K562 (cell line): Measurements from ENCODE around the gene MYLIP. TPM values are rescaled to one million over a fixed set of nuclear protein-coding genes. Genes with fewer than 3 reads are reported as not detected.
A peak's percentile ranks its signal among the peaks of the same experiment; 100 is the strongest.

Source experiments
- ELF1 ChIP-seq: fragments of 200-800 bp; sonication (Bioruptor generic); IDR thresholded peaks from 2 replicates; pipeline ENCODE4 v1.6.1; 2016; ENCODE audit warnings: missing genetic modification characterization, missing compliant biosample characterization
- GATA2 ChIP-seq: sonication (generic); formaldehyde crosslinking; IDR thresholded peaks from 2 replicates; pipeline ENCODE4 v1.4.0; 2020; ENCODE audit warnings: mild to moderate bottlenecking, missing genetic modification reagents
- HNRNPH1 ChIP-seq: fragments of 200-400 bp; formaldehyde crosslinking; optimal IDR thresholded peaks from 2 replicates; pipeline ENCODE3; 2017; ENCODE audit warnings: low read depth, mild to moderate bottlenecking, low read length, moderate library complexity
- L3MBTL2 ChIP-seq: fragments of 450-650 bp; IDR thresholded peaks from 2 replicates; pipeline ENCODE4 v1.6.1; 2016; ENCODE audit warnings: mild to moderate bottlenecking, moderate library complexity
- NCOR1 ChIP-seq: fragments of 450-650 bp; IDR thresholded peaks from 2 replicates; pipeline ENCODE4 v1.6.1; 2016; ENCODE audit warnings: mild to moderate bottlenecking, moderate library complexity
- ZNF384 ChIP-seq: IDR thresholded peaks from 2 replicates; pipeline ENCODE4 v1.6.1; 2012; ENCODE audit warnings: low read depth, low read length, improper control_type of control experiment
- ZNF639 ChIP-seq, 2 experiments: fragments of 200-800 bp in 1 of 2; sonication (Bioruptor generic) in 1 of 2; sonication (generic) in 1 of 2; formaldehyde crosslinking in 1 of 2; IDR thresholded peaks in 1 of 2; conservative IDR thresholded peaks in 1 of 2; 2 replicates each; pipeline versions ENCODE4 v1.5.0 to v1.6.1; 2016 to 2020; ENCODE audit warnings: missing compliant biosample characterization in 1 of 2, missing genetic modification characterization in 1 of 2, missing genetic modification reagents in 1 of 2
- ZNF644 ChIP-seq: fragments of 200-800 bp; sonication (Bioruptor generic); IDR thresholded peaks from 2 replicates; pipeline ENCODE4 v1.6.1; 2016; ENCODE audit warnings: low read depth, missing genetic modification characterization, missing compliant biosample characterization
- polyA plus RNA-seq, 8 experiments: library from polyadenylated mRNA; depleted of rRNA in 4 of 8; stranded (reverse) in 5 of 8; unstranded in 3 of 8; fragments of >200 nt; fragmentation: Nextera tagmentation in 2 of 8; fragmentation: Illumina TruSeq in 1 of 8; extraction: Ambion mirVana in 2 of 8; extraction: Trizol in 1 of 8; gene quantifications; 2 replicates each; pipeline versions ENCODE4 v1.2.1 to v1.2.3, GENCODE V29; 2011 to 2014; ENCODE audit warnings: inconsistent platforms in 1 of 8, missing spikeins in 1 of 8
- total RNA-seq, 7 experiments: library from RNA; depleted of rRNA in 6 of 7; stranded (reverse); fragments of >200 nt in 6 of 7; fragmentation: Illumina TruSeq in 2 of 7; extraction: Trizol in 2 of 7; gene quantifications; 2 replicates each; pipeline versions ENCODE4 v1.2.1 to v1.2.3, GENCODE V29; 2011 to 2021; ENCODE audit warnings: low replicate concordance in 1 of 7
- TF ChIP-seq, protein P1 (sequence below), 2 experiments: fragments of 450-650 bp in 1 of 2; sonication (generic) in 1 of 2; formaldehyde crosslinking in 1 of 2; IDR thresholded peaks; 2 replicates each; pipeline versions ENCODE4 v1.7.1 to v1.9.0; 2016 to 2022; ENCODE audit warnings: inconsistent platforms in 1 of 2, mild to moderate bottlenecking in 1 of 2, missing genetic modification reagents in 1 of 2
- TF ChIP-seq, protein P2 (sequence below), 2 experiments: fragments of 450-650 bp in 1 of 2; IDR thresholded peaks; 2 replicates each; pipeline ENCODE4 v1.6.1; 2011 to 2017; ENCODE audit warnings: low read depth in 2 of 2, antibody characterized with exemption in 1 of 2, borderline replicate concordance in 1 of 2, low read length in 1 of 2, mild to moderate bottlenecking in 1 of 2, mixed read lengths in 1 of 2; ENCODE audit not compliant: control insufficient read depth in 1 of 2
- TF ChIP-seq, protein P3 (sequence below): fragments of 250-450 bp; sonication (Bioruptor Pico); IDR thresholded peaks from 2 replicates; pipeline ENCODE4 v1.5.1; 2021; ENCODE audit warnings: mild to moderate bottlenecking

Gene MYLIP
- total and polyA plus RNA-seq, 9 of the 15 experiments (the other 6 are each of a cell fraction or from before 2014, with no cell fraction given): 10.8 to 43.5 (median 31.5) TPM

GRCh38 chr6:16183187-16183664 is 54.3 kb downstream of the MYLIP start (continued):
- TF ChIP-seq, protein P1, sequence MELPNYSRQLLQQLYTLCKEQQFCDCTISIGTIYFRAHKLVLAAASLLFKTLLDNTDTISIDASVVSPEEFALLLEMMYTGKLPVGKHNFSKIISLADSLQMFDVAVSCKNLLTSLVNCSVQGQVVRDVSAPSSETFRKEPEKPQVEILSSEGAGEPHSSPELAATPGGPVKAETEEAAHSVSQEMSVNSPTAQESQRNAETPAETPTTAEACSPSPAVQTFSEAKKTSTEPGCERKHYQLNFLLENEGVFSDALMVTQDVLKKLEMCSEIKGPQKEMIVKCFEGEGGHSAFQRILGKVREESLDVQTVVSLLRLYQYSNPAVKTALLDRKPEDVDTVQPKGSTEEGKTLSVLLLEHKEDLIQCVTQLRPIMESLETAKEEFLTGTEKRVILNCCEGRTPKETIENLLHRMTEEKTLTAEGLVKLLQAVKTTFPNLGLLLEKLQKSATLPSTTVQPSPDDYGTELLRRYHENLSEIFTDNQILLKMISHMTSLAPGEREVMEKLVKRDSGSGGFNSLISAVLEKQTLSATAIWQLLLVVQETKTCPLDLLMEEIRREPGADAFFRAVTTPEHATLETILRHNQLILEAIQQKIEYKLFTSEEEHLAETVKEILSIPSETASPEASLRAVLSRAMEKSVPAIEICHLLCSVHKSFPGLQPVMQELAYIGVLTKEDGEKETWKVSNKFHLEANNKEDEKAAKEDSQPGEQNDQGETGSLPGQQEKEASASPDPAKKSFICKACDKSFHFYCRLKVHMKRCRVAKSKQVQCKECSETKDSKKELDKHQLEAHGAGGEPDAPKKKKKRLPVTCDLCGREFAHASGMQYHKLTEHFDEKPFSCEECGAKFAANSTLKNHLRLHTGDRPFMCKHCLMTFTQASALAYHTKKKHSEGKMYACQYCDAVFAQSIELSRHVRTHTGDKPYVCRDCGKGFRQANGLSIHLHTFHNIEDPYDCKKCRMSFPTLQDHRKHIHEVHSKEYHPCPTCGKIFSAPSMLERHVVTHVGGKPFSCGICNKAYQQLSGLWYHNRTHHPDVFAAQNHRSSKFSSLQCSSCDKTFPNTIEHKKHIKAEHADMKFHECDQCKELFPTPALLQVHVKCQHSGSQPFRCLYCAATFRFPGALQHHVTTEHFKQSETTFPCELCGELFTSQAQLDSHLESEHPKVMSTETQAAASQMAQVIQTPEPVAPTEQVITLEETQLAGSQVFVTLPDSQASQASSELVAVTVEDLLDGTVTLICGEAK (IDR thresholded peaks at IDR 0.05): peak; percentile 18; the same call in 1 of the 2 replicates
- TF ChIP-seq, protein P1 (CRISPR knock-in tag; IDR thresholded peaks at IDR 0.05): no peak
- TF ChIP-seq HNRNPH1 (no peak), NCOR1 (no peak), GATA2 (CRISPR knock-in tag) (no peak), ZNF639 (CRISPR knock-in tag; conservative IDR thresholded peaks at IDR 0.05 in 1 of 2, IDR thresholded peaks at IDR 0.05 in 1 of 2) (no peak; a peak in 1 of 4 replicates), ZNF384 (0 out of 2 replicates have a peak, but pooled peaks have one; percentile 34), L3MBTL2 (peak; percentile 13; the same call in 1 of the 2 replicates), ZNF644 (0 out of 2 replicates have a peak, but pooled peaks have one; percentile 62), ELF1 (tag) (peak; percentile 53; the same call in 1 of the 2 replicates)
- TF ChIP-seq, protein P2, sequence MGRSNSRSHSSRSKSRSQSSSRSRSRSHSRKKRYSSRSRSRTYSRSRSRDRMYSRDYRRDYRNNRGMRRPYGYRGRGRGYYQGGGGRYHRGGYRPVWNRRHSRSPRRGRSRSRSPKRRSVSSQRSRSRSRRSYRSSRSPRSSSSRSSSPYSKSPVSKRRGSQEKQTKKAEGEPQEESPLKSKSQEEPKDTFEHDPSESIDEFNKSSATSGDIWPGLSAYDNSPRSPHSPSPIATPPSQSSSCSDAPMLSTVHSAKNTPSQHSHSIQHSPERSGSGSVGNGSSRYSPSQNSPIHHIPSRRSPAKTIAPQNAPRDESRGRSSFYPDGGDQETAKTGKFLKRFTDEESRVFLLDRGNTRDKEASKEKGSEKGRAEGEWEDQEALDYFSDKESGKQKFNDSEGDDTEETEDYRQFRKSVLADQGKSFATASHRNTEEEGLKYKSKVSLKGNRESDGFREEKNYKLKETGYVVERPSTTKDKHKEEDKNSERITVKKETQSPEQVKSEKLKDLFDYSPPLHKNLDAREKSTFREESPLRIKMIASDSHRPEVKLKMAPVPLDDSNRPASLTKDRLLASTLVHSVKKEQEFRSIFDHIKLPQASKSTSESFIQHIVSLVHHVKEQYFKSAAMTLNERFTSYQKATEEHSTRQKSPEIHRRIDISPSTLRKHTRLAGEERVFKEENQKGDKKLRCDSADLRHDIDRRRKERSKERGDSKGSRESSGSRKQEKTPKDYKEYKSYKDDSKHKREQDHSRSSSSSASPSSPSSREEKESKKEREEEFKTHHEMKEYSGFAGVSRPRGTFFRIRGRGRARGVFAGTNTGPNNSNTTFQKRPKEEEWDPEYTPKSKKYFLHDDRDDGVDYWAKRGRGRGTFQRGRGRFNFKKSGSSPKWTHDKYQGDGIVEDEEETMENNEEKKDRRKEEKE (IDR thresholded peaks at IDR 0.05; ENCODE audit: borderline replicate concordance in 1 of 2, control insufficient read depth in 1 of 2, low read depth in 2 of 2, low read length in 1 of 2): no peak
- TF ChIP-seq, protein P3, sequence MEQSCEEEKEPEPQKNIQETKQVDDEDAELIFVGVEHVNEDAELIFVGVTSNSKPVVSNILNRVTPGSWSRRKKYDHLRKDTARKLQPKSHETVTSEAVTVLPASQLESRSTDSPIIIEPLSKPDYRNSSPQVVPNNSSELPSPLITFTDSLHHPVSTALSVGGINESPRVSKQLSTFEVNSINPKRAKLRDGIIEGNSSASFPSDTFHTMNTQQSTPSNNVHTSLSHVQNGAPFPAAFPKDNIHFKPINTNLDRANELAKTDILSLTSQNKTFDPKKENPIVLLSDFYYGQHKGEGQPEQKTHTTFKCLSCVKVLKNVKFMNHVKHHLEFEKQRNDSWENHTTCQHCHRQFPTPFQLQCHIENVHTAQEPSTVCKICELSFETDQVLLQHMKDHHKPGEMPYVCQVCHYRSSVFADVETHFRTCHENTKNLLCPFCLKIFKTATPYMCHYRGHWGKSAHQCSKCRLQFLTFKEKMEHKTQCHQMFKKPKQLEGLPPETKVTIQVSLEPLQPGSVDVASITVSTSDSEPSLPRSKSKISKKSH: no peak
